GM23338 (cell line): ENCODE measurements around the gene MGAT5. TPM values are rescaled to one million over a fixed set of nuclear protein-coding genes. Genes with fewer than 3 reads are reported as not detected.

Experiments used
- ATAC-seq: fragments of 200-7000 bp; cut with Tn5 transposase; 3 replicates; pipeline ENCODE4 v1.9.1; 2020
- DNase-seq: peaks from one replicate; pipeline ENCODE4 v3.0.0-alpha.2; 2015; ENCODE audit warnings: low spot score
- H2AFZ ChIP-seq: fragments of 200-600 bp; sonication (generic); 2 replicates; pipeline ENCODE4 v1.8.0; 2016; ENCODE audit warnings: antibody characterized with exemption, mild to moderate bottlenecking, moderate library complexity
- H3F3A ChIP-seq: fragments of 200-600 bp; sonication (generic); replicated peaks from 2 replicates; pipeline ENCODE4 v1.8.0; 2017; ENCODE audit warnings: antibody characterized with exemption, mixed run types, low read depth
- H3K27ac ChIP-seq: fragments of 200-600 bp; sonication (generic); 2 replicates; pipeline ENCODE4 v1.6.1; 2016; ENCODE audit warnings: low read depth
- H3K27me3 ChIP-seq: fragments of 200-600 bp; sonication (generic); 2 replicates; pipeline ENCODE4 v1.8.0; 2016; ENCODE audit warnings: mild to moderate bottlenecking, mixed run types, moderate library complexity; ENCODE audit not compliant: insufficient read depth
- H3K36me3 ChIP-seq: fragments of 200-600 bp; sonication (generic); 2 replicates; pipeline ENCODE4 v1.8.0; 2016; ENCODE audit warnings: mild to moderate bottlenecking; ENCODE audit not compliant: insufficient read depth
- H3K4me1 ChIP-seq: fragments of 200-600 bp; sonication (generic); 2 replicates; pipeline ENCODE4 v1.8.0; 2016; ENCODE audit warnings: mild to moderate bottlenecking, moderate library complexity; ENCODE audit not compliant: insufficient read depth
- H3K4me2 ChIP-seq: fragments of 200-600 bp; sonication (generic); 2 replicates; pipeline ENCODE4 v1.7.1; 2017; ENCODE audit warnings: mixed run types
- H3K4me3 ChIP-seq: fragments of 200-600 bp; sonication (generic); 2 replicates; pipeline ENCODE4 v1.6.1; 2016; ENCODE audit warnings: mixed run types
- H3K79me2 ChIP-seq: fragments of 200-600 bp; sonication (generic); replicated peaks from 2 replicates; pipeline ENCODE4 v1.8.0; 2017; ENCODE audit warnings: mild to moderate bottlenecking; ENCODE audit not compliant: insufficient read depth
- H3K9me2 ChIP-seq: fragments of 200-600 bp; sonication (generic); 2 replicates; pipeline ENCODE4 v1.8.0; 2017; ENCODE audit not compliant: insufficient read depth
- H4K20me1 ChIP-seq: fragments of 200-600 bp; sonication (generic); replicated peaks from 2 replicates; pipeline ENCODE4 v1.8.0; 2017; ENCODE audit warnings: mild to moderate bottlenecking; ENCODE audit not compliant: insufficient read depth
- H3K27ac Mint-ChIP-seq: 2 replicates; pipeline ENCODE4 v1.8.0; 2020; ENCODE audit warnings: inconsistent platforms, mild to moderate bottlenecking, moderate library complexity, mixed read lengths
- H3K27me3 Mint-ChIP-seq: 3 replicates; pipeline ENCODE4 v1.8.0; 2022; ENCODE audit warnings: low read depth, mild to moderate bottlenecking, moderate library complexity, mixed read lengths, inconsistent platforms; ENCODE audit not compliant: insufficient read depth, poor library complexity
- H3K36me3 Mint-ChIP-seq: 3 replicates; pipeline ENCODE4 v1.8.0; 2021; ENCODE audit warnings: low read depth, mild to moderate bottlenecking, inconsistent platforms, moderate library complexity, mixed read lengths
- H3K4me1 Mint-ChIP-seq: 3 replicates; pipeline ENCODE4 v1.8.0; 2020; ENCODE audit warnings: mild to moderate bottlenecking, inconsistent platforms, mixed read lengths
- H3K4me3 Mint-ChIP-seq: 3 replicates; pipeline ENCODE4 v1.8.0; 2021; ENCODE audit warnings: moderate library complexity, mild to moderate bottlenecking, inconsistent platforms, mixed read lengths
- H3K9me3 Mint-ChIP-seq: 3 replicates; pipeline ENCODE4 v1.8.0; 2020; ENCODE audit warnings: moderate library complexity, mild to moderate bottlenecking, inconsistent platforms, mixed read lengths
- CREB1 ChIP-seq: fragments of 250-450 bp; sonication (Bioruptor Pico); IDR thresholded peaks from 2 replicates; pipeline ENCODE4 v1.5.0; 2020; ENCODE audit warnings: low read depth, mild to moderate bottlenecking, moderate library complexity
- EZH2 ChIP-seq: fragments of 200-600 bp; sonication (generic); IDR thresholded peaks from one replicate; pipeline ENCODE4 v1.8.0; 2017; ENCODE audit warnings: antibody characterized with exemption, mild to moderate bottlenecking, low read depth; ENCODE audit not compliant: unreplicated experiment
- EZH2phosphoT487 ChIP-seq: fragments of 200-600 bp; sonication (generic); IDR thresholded peaks from one replicate; pipeline ENCODE4 v1.8.1; 2018; ENCODE audit warnings: antibody characterized with exemption; ENCODE audit not compliant: unreplicated experiment
- JUNB ChIP-seq: IDR thresholded peaks from one replicate; pipeline ENCODE4 v1.6.1; 2016; ENCODE audit warnings: antibody characterized with exemption; ENCODE audit not compliant: unreplicated experiment
- NANOG ChIP-seq: IDR thresholded peaks from 2 replicates; pipeline ENCODE4 v1.6.1; 2016; ENCODE audit warnings: antibody characterized with exemption, borderline replicate concordance
- REST ChIP-seq: IDR thresholded peaks from one replicate; pipeline ENCODE4 v1.6.1; 2018; ENCODE audit warnings: antibody characterized with exemption; ENCODE audit not compliant: unreplicated experiment
- STAT1 ChIP-seq: IDR thresholded peaks from one replicate; pipeline ENCODE4 v1.6.1; 2016; ENCODE audit warnings: antibody characterized with exemption; ENCODE audit not compliant: unreplicated experiment
- ZNF114 ChIP-seq: fragments of 250-450 bp; sonication (Bioruptor Pico); IDR thresholded peaks from 2 replicates; pipeline ENCODE4 v1.5.0; 2020; ENCODE audit warnings: mild to moderate bottlenecking, moderate library complexity
- ZNF331 ChIP-seq: fragments of 250-450 bp; sonication (Bioruptor Pico); IDR thresholded peaks from 2 replicates; pipeline ENCODE4 v1.5.0; 2020; ENCODE audit warnings: low read depth, mild to moderate bottlenecking, moderate library complexity
- polyA plus RNA-seq: library from polyadenylated mRNA; unstranded; fragments of >200 nt; fragmentation: Nextera tagmentation; extraction: Ambion mirVana; gene quantifications from 2 replicates; pipeline ENCODE4 v1.2.1, GENCODE V29; 2016
- total RNA-seq: library from RNA; depleted of rRNA; stranded (reverse); fragments of >200 nt; shearing (Covaris generic); gene quantifications from 2 replicates; pipeline ENCODE4 v1.2.3, GENCODE V29; 2014
- TF ChIP-seq, protein P1 (sequence below): fragments of 250-450 bp; sonication (Bioruptor Pico); IDR thresholded peaks from 2 replicates; pipeline ENCODE4 v1.5.0; 2020; ENCODE audit warnings: mild to moderate bottlenecking, moderate library complexity
- TF ChIP-seq, protein P2 (sequence below): IDR thresholded peaks from 2 replicates; pipeline ENCODE4 v1.6.1; 2016; ENCODE audit warnings: antibody characterized with exemption

Gene MGAT5
- total and polyA plus RNA-seq, 2 experiments from 2014 or later: 4.6 to 27.6 TPM

GRCh38 chr2:134412639-134412999, 158.7 kb downstream of the MGAT5 start:
- H3K36me3 Mint-ChIP-seq: no peaks in the 10 kb centered on the region
- ATAC-seq: no peak
- TF ChIP-seq, protein P1, sequence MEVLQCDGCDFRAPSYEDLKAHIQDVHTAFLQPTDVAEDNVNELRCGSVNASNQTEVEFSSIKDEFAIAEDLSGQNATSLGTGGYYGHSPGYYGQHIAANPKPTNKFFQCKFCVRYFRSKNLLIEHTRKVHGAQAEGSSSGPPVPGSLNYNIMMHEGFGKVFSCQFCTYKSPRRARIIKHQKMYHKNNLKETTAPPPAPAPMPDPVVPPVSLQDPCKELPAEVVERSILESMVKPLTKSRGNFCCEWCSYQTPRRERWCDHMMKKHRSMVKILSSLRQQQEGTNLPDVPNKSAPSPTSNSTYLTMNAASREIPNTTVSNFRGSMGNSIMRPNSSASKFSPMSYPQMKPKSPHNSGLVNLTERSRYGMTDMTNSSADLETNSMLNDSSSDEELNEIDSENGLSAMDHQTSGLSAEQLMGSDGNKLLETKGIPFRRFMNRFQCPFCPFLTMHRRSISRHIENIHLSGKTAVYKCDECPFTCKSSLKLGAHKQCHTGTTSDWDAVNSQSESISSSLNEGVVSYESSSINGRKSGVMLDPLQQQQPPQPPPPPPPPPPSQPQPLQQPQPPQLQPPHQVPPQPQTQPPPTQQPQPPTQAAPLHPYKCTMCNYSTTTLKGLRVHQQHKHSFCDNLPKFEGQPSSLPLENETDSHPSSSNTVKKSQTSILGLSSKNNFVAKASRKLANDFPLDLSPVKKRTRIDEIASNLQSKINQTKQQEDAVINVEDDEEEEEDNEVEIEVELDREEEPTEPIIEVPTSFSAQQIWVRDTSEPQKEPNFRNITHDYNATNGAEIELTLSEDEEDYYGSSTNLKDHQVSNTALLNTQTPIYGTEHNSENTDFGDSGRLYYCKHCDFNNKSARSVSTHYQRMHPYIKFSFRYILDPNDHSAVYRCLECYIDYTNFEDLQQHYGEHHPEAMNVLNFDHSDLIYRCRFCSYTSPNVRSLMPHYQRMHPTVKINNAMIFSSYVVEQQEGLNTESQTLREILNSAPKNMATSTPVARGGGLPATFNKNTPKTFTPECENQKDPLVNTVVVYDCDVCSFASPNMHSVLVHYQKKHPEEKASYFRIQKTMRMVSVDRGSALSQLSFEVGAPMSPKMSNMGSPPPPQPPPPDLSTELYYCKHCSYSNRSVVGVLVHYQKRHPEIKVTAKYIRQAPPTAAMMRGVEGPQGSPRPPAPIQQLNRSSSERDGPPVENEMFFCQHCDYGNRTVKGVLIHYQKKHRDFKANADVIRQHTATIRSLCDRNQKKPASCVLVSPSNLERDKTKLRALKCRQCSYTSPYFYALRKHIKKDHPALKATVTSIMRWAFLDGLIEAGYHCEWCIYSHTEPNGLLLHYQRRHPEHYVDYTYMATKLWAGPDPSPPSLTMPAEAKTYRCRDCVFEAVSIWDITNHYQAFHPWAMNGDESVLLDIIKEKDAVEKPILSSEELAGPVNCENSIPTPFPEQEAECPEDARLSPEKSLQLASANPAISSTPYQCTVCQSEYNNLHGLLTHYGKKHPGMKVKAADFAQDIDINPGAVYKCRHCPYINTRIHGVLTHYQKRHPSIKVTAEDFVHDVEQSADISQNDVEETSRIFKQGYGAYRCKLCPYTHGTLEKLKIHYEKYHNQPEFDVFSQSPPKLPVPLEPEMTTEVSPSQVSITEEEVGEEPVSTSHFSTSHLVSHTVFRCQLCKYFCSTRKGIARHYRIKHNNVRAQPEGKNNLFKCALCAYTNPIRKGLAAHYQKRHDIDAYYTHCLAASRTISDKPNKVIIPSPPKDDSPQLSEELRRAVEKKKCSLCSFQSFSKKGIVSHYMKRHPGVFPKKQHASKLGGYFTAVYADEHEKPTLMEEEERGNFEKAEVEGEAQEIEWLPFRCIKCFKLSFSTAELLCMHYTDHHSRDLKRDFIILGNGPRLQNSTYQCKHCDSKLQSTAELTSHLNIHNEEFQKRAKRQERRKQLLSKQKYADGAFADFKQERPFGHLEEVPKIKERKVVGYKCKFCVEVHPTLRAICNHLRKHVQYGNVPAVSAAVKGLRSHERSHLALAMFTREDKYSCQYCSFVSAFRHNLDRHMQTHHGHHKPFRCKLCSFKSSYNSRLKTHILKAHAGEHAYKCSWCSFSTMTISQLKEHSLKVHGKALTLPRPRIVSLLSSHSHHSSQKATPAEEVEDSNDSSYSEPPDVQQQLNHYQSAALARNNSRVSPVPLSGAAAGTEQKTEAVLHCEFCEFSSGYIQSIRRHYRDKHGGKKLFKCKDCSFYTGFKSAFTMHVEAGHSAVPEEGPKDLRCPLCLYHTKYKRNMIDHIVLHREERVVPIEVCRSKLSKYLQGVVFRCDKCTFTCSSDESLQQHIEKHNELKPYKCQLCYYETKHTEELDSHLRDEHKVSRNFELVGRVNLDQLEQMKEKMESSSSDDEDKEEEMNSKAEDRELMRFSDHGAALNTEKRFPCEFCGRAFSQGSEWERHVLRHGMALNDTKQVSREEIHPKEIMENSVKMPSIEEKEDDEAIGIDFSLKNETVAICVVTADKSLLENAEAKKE (CRISPR knock-in tag): no peak
- TF ChIP-seq EZH2phosphoT487 (no peak), EZH2 (no peak), NANOG (no peak), STAT1 (no peak), REST (no peak), ZNF331 (no peak), JUNB (no peak), CREB1 (no peak), ZNF114 (CRISPR knock-in tag) (no peak)
- TF ChIP-seq, protein P2, sequence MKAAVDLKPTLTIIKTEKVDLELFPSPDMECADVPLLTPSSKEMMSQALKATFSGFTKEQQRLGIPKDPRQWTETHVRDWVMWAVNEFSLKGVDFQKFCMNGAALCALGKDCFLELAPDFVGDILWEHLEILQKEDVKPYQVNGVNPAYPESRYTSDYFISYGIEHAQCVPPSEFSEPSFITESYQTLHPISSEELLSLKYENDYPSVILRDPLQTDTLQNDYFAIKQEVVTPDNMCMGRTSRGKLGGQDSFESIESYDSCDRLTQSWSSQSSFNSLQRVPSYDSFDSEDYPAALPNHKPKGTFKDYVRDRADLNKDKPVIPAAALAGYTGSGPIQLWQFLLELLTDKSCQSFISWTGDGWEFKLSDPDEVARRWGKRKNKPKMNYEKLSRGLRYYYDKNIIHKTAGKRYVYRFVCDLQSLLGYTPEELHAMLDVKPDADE: no peak
- no peaks in the 10 kb centered on the region for H3K27me3 Mint-ChIP-seq
- H3K9me2 ChIP-seq: no peaks in the 10 kb centered on the region
- peaks cover 9% of the 10 kb centered on the region; the same call in 2 of the 3 replicates for H3K4me1 Mint-ChIP-seq
- H3K9me3 Mint-ChIP-seq: no peaks in the 10 kb centered on the region
- no peaks in the 10 kb centered on the region for H3K27me3 ChIP-seq
- no peak overlapping the region for H2AFZ ChIP-seq
- no peaks in the 10 kb centered on the region for H3F3A ChIP-seq
- H3K4me3 ChIP-seq: no peak overlapping the region
- no peak overlapping the region for H3K27ac ChIP-seq
- H3K4me2 ChIP-seq: no peak overlapping the region
- H4K20me1 ChIP-seq: 0 out of 2 replicates have a peak, but pooled peaks cover 3% of the 10 kb centered on the region
- no peaks in the 10 kb centered on the region for H3K36me3 ChIP-seq
- H3K4me1 ChIP-seq: peaks cover 5% of the 10 kb centered on the region; the same call in 1 of the 2 replicates
- no peak overlapping the region for H3K4me3 Mint-ChIP-seq
- DNase-seq: no peak
- no peaks in the 10 kb centered on the region for H3K79me2 ChIP-seq
- H3K27ac Mint-ChIP-seq: no peak overlapping the region
